DMS153 treated with DMSO at 0.1 percent for 48 hours (cell line): Measurements from ENCODE around the gene MORN1.

Experiments
- DNase-seq: peaks from one replicate; lab custom pipeline; 2025; ENCODE audit not compliant: unreplicated experiment; lab: John Stamatoyannopoulos, UW

Gene MORN1

DNA sequence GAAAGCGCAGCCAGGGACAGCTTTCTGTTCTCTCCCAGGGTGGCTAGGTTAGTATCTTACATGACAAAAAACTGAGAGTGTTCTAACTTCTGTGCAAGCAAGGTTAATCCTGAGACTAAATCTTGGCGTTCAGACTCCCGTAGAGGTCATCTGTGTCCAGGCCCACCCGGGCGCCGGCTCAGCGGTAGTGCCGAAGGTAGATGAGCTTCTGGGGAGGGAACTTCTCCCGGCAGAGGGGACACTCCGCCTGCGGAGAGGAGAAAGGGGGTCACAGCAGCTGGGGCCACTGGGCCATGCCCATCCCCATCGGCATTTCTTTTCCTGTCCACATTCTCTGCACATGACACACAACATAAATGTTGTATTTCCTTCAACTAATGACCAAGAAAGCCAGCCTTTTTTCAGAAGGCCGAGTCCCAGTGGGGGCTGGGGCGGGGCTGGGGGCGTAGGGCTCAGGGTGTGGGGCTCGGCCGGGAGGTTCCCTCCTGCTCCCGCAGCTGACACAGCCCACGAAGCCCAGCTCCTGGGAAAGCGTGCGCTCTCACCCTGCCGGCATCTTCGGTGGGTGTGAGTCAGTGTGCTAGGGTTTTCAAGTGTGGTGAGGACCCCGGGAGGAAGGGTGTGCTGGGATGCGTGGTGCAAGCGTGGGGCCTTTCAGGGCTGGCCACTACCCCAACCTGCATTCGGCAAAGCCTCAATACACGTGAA, 14.4 kb upstream of the MORN1 start:
- no peak for DNase-seq

DNA sequence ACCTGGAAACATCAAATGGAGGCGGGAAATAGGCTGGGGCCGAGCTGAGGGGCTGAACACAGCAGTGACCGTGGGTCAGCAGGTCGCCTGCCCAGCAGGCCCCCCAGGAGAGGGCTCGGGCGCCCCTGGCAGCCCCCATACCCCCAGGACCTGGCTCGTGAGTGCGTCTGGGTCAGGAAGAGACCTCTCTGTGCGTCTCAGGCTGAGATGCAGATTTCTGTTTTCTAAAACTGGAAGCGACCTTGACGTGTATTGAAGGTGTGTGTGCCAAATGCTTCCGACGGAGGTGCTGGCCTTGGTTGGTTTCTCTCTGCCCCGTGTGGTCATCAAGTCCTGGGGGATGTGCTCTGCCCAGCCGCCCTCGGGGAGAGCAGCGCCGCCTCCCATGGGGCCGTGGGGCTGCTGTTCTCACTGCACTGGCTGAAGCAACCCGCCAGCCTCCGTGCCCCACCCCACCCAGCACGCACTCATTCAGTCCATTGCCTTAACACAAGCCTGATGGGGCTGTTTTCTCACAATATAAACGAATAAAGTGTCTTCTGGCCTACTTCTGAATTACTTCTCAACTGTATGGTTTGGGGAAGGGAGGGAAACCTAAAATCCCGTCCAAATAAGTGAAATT, 13.6 kb upstream of the MORN1 start:
- DNase-seq, result no peak

DNA sequence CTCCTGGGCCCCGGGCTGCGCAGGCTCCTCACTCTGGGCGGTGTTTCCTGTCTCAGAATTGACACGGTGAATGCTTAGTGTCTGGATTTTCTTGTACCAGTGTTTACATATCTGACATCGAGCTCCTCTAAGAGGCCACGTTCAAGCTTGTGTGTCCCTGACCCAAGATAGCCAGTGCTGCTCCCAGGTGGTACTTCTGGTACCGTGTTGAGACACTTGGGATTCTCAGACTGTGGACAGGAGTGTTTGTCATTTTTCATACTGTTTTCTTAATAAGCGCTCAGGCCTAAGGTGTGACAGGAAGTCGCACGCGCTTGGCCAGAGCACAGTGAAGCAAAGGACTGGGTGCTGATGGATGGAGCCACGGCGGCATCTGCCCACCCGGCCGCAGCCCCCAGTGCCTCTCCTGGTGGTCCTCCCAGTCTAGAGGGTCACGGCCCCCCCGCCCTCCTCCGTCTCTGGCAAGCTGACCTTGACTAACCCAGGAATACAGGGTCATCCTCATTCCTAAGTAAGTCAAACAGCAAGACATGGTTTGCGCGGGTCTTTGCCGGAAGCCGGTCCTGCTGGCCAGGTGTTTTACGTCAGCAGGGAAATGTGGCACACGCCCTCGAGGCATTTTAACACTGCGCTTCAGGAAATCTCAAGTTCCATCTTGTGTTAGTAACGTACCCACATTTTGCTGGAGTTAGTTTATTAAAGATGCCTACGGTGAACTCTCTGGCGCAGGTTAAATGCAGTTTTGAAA, 13.0 kb upstream of the MORN1 start:
- no peak for DNase-seq

DNA sequence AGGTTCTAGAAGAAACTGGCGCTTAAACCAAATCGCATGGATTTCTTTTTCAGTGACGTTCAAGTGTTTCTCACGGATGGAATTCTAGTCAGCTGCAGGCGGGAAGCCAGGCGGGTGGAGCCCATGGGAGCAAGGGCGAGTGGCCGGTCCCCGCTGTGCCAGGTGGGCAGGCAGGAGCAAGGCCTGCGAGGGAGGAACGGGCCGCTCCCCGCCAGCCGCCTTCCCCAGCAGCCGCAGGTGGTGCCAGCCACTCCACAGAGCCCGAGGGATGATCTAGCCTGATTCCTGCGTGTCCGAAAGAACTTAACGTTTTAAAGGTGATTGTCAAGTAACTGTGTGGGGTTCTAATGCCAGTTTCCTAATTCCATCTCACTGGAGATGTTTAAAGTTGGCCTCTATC, 11.9 kb upstream of the MORN1 start:
- DNase-seq, result no peak

DNA sequence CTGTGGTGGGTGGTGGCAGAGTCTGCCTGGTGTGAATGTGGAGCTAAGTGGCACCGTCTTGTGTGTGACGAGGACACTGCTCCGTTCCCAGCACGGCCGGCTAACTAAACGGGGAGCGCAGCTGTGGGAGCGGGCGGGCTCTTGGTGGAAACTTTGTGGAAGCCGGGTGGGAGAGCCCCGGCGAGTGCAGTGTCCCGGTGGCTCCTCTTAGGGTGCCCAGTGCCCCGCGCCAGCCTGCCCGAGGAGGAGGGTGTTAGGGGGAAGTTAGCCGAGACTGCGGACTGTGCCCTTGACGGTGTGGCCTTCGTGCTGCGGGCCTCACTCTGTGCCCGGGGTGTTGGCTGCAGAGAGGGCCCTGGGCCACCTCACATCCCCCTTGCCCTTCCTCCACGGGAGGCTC, 11.1 kb upstream of the MORN1 start:
- no peak for DNase-seq

DNA sequence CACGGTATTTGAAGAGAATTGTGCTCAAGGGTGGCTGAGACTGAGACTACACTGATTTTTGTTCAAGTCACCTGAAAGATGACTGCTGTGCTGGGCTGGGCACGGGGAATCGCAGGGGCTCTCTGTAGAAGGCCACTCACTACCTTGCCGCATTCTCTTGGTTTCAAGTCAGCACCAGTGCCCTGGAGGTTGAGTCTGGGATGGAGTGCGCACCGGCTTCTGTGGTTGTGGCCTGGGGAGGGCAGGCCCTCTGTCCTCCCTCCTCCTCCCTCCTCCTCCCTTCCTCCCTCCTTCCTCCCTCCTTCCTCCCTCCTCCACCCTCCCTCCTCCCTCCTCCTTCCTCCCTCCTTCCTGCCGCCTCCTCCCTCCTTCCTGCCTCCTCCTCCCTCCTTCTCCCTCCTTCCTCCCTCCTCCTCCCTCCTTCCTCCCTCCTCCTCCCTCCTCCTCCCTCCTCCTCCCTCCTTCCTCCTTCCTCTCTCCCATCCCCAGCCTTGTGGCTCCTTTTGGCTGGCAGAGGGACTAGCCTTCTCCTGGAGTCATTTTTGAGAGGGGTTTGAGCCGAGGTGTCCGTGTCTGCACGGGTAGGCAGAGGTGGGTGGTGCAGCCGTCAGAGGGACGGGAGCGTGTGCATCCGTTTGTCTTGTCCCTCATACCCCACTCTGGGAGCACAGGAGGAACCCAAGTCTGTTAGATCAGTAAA, 9.7 kb upstream of the MORN1 start:
- no peak for DNase-seq

DNA sequence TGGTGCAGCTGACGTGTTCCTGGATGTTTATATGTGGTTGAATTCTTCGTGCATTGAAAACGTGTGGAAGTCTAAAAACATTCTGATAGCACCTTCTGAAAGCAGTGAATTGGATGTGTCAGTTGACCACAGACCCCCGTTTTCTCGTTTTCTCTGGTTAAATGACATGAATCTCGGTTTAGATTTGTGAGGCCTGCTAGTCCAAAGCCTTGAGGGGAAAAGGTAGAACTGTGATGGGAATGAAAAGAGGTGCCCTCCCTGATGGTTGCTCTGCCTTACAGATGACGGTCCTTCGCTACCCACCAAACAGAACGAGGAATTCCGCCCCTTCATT, 9.2 kb upstream of the MORN1 start:
- DNase-seq, result no peak

DNA sequence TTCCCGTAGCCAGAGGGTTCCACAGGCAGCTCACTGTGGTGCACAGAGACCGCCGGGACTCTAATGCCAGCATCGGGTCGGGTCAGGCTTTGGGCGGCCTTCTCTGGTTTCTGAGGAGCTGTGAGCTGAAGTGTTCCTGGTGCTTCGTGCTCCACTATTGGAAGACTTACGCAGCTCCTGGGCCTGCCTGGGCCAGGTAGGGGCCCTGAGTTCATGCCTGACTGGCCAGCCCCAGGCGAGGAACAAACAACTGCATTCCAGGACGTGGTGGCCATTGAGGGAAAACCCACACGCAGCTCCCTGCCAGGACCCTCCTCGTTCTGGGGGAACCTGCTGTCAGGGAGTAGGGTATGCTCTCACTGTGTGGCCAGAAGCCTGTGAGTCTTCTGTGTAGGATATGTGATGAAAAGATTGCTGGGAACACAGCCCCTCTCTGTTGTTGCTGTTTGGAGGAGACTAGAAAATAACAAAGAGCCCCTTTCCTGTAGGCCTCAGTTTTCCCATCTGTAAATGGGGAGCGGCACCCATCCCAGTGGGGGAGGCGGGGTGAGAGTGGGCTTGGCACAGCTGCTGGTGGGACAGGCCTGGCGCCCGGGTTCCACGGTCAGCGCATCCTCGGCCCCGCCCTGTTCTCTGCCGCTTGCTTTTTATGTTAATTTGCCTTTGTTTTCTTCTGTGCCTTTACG, 8.7 kb upstream of the MORN1 start:
- no peak for DNase-seq

DNA sequence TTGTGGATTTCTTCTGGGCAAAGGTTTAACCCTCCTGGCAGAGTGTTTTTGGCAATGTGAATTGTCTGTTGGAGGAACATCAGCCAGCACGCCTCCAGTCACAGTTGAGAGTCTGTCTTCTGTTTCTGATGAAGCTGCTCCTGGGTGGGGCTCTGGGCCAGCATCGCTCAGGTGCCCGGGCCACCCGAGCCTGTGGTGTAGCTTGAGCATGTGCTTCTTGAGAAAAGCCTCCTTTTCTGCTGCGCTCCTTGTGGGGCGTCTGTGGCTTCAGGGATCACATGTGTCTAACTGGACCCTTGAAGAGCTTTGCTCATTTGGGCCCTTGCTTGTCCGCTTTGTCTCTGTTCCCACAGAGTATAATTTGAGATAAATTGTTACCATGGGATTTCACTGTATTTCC, 7.5 kb upstream of the MORN1 start:
- no peak for DNase-seq

DNA sequence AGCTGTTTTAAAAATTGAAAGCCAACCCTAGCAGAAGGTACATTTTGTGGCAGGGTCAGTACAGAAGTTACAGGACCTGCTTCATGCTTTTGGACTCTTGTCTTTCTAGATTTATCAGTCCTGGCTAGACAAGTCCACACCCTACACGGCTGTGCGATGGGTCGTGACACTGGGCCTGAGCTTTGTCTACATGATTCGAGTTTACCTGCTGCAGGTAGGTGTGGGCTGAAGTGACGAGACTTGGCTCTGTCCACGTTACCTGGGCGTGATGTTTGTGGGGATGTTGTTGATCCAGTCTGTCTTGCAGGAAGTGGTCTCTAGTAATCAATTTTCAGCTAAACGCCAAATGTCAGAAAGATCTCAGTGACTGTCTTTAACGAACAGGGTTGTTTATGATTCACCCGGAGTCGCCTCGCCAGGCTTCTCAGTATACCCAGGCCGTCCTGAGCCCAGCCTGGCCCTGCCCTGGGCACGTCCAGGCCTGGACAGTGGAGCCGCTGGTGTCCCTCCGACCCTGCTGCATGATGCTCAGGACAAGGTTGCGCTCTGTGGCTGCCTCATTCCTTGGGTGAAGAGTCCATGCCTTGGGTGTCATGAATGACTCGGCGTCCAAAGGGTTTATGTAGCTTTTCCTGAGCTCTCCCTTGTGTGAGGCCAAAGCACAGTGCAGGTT, 5.8 kb upstream of the MORN1 start:
- DNase-seq, result no peak

DNA sequence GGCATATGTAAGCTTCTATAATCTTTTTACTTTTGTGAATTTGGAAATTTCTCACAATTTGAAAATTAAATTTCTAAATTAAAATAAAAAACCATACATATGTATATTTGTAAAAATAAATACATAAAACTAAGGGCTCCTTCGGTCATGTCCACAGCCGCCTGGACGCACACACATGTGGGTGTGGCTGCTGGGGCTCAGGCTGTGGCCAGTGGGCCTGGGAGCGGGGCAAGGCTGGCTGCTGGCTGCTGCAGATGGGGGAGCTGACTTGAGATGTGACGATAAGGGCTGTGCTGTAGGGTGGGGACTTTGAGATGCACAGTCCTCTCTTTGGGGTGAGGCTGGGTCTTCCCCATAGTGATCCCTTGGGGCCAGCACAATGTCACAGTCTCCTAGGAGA, 5.1 kb upstream of the MORN1 start:
- no peak for DNase-seq

DNA sequence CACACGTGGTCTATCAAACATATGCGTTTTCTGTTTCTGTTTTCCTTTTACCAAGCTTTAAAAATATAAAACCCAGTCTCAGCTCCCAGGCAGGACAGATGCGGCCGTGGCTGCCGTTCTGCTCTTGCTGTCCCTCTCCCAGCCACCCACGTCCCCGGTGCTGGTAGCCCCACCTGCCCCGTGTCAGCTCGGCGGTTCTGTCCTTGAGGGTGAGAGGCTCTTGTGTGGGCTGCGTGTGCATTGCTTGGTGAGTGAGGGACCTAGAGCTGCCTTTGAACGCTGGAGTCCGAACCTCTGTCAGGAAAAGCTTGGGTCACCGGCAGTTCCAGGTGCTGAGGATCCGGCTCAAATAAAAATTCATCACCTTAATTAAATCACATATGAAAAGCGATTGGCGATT, 4.7 kb upstream of the MORN1 start:
- no peak for DNase-seq

DNA sequence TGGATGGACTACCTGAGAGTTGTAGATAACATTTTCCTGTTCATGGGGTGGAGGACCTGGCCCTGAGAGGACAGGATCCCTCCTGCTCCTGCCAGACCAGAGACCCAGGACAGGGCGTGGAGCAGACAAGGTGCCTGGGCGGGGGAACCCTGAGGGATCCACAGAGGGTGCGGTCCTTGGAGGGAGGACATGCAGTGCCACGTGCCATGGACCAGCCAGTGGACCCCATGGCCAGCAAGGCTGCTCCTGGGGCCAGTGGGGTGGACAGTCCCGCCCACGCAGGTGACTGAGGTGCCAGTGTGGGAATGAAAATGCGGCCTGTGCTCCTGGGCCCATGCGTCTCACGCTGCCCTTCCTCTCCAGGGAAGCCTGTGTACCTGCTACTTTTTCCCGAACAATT, 3.9 kb upstream of the MORN1 start:
- DNase-seq, result no peak

DNA sequence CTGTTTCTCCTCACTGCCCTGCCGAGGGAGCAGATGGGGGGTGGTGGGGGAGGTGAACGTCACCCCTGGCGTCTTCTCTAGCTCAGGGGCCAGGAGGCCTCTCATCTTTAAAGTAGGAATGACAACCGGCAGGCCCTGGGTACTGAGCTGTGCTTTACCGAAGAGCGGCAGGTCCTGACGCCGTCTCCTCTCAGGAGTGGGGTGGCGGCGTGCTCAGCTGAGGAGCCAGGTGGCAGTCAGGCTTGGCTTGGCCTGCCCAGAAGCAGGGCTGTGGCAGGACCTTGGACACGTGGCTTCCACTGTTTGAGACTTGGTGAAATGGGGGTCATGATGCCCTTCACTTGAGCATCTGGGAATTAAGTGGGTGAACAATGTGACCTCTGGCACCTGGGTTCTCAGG, 3.4 kb upstream of the MORN1 start:
- no peak for DNase-seq

DNA sequence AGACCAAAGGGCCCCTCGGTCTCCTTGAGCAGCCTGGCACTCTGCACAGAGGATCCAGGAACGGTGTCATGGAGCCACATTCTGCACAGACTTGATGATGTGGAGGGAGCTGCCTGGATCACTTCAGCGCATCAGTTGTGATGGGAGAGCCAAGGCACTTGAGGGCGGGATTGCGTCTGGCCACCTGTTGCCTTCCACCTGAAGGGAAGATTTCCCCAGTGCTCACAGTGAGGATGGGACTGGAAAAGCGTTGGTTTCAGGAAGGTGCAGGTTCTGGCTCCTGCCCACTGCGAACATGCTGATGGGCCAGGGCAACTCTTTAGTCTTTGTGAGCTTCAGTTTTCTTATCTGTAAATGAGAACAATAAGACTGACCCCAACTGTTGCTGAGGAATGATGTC, 2.9 kb upstream of the MORN1 start:
- no peak for DNase-seq

DNA sequence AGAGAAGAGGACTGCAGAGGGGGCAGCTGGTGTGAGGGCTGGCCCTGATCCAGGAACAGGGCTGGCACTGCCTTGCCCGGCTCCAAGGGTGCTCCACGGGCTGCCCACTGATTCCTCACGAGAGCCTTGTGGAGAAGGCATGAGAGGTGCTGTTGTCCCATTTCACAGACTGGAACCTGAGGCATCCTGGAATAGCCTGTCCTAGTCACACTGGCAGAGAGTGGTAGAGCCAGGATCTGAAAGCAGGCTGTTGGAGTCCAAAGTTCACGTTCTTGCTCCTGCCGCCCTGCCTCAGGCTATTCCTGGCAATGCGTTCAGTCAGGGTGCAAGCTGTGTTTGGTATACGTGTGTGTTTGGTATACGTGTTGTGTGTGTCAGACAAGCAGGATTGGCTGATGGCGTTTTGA, 2.1 kb upstream of the MORN1 start:
- no peak for DNase-seq

DNA sequence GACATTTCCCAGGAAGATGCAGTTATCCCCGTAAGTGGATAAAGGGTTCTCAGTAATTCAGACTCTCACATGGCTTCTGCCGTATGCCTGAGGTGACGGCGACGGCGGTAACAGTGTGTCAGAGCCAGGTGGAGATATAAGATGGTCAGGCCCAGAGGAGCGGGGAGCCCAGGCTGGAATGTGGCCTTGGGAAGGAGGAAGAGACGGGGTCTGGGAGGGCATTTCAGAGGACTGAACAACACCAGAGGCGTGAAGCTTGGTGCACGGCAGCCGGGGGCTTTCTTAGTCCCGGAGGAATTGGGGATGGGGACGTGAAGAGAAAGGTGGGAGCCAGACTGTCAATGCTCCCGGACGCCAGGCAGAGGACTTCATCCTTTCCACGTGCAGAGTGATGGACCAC, 1.3 kb upstream of the MORN1 start:
- DNase-seq, result no peak

DNA sequence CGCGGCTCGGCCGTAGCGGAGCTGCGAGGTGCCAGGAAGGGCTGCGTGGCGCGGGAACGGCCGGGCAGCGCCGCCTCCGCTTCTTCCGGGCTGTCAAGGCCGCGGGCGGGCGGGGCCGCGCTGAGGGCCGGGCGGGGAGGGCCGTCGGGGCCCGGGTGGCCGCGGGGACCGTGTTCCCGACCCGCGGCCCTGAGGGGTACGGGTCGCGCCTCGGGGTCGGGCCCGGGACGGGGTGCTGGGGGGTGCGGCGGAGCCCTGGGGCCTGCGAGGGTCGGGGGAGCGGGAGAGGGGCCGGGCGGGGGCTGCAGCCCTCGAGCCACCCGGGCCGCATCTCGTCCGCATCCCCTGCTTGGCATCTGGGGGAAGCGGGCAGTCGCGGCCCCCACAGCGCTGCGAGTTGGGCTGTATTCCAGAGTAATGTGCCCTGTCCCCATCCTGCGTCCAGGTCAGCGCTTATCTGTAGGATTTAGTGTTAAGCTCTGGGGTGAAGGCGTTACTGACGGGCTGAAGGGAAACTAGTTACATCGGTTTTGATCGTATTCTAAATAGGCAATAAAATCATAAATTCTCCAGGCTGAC, 666 bp upstream of the MORN1 start:
- DNase-seq, result no peak

DNA sequence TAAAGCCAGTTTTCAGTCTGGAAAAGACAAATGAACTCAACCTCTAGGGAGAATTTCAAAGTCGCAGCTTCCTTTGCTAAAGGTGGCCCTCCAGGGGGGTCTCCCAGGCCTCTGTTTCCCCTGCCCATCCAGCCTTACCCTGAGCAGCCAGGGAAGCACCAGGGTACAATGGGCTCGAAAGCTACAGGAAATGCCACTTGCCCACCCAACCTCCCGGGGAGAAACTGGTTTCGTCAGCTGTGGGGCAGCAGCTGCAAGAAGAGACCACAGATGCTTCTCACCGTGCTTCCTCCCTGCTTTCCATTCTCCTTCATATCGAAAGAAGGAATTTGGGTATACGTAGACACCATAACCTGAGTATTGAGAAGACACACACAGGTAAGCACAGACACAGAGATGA, 1.7 kb downstream of the MORN1 start:
- no peak for DNase-seq
